Karpas-422 (cell line): ENCODE results near the gene USH2A. TPM values are rescaled to one million over a fixed set of nuclear protein-coding genes. Genes with fewer than 3 reads are reported as not detected.

Experiments
- DNase-seq: peaks from one replicate; pipeline ENCODE4 v3.0.0-alpha.2; 2015
- H2AFZ ChIP-seq: fragments of 200-600 bp; sonication (generic); 2 replicates; pipeline ENCODE4 v1.6.1; 2014; ENCODE audit warnings: antibody characterized with exemption, low read length, mixed read lengths
- H3K27ac ChIP-seq: fragments of 200-600 bp; sonication (generic); 2 replicates; pipeline ENCODE4 v1.5.1; 2014; ENCODE audit warnings: mild to moderate bottlenecking, low read length, moderate library complexity
- H3K27me3 ChIP-seq: fragments of 200-600 bp; sonication (generic); 2 replicates; pipeline ENCODE4 v1.6.1; 2014; ENCODE audit warnings: low read length, mixed read lengths
- H3K36me3 ChIP-seq: fragments of 200-600 bp; sonication (generic); 2 replicates; pipeline ENCODE4 v1.6.1; 2014; ENCODE audit warnings: low read length, mixed read lengths; ENCODE audit not compliant: insufficient read depth
- H3K4me1 ChIP-seq: fragments of 200-600 bp; sonication (generic); 2 replicates; pipeline ENCODE4 v1.6.1; 2014; ENCODE audit warnings: mild to moderate bottlenecking, low read length, mixed read lengths
- H3K4me2 ChIP-seq: fragments of 200-600 bp; sonication (generic); 2 replicates; pipeline ENCODE4 v1.6.1; 2014; ENCODE audit warnings: low read length, low read depth, mild to moderate bottlenecking; ENCODE audit not compliant: poor library complexity, severe bottlenecking
- H3K4me3 ChIP-seq: fragments of 200-600 bp; sonication (generic); 2 replicates; pipeline ENCODE4 v1.5.1; 2014; ENCODE audit warnings: mild to moderate bottlenecking, antibody characterized with exemption, low read length, mixed read lengths
- H3K79me2 ChIP-seq: fragments of 200-600 bp; sonication (generic); 2 replicates; pipeline ENCODE4 v1.6.1; 2014; ENCODE audit warnings: mild to moderate bottlenecking, low read length, mixed read lengths
- H3K9ac ChIP-seq: fragments of 200-600 bp; sonication (generic); 2 replicates; pipeline ENCODE4 v1.6.0; 2014; ENCODE audit warnings: low read length
- H3K9me2 ChIP-seq: fragments of 200-600 bp; sonication (generic), shearing (Covaris generic); replicated peaks from 2 replicates; pipeline ENCODE4 v1.6.0; 2014; ENCODE audit warnings: mild to moderate bottlenecking, low read length, moderate library complexity; ENCODE audit not compliant: insufficient read depth
- H3K9me3 ChIP-seq: fragments of 300-700, 200-600 bp; sonication (generic); 2 replicates; pipeline ENCODE4 v1.6.1; 2014; ENCODE audit warnings: low read length, mixed read lengths
- H4K20me1 ChIP-seq: fragments of 200-600 bp; sonication (generic); 2 replicates; pipeline ENCODE4 v1.6.1; 2014; ENCODE audit warnings: mild to moderate bottlenecking, antibody characterized with exemption, low read length, low read depth; ENCODE audit not compliant: insufficient read depth
- total RNA-seq: library from RNA; depleted of rRNA; stranded (reverse); fragments of >200 nt; shearing (Covaris generic); gene quantifications from 2 replicates; pipeline ENCODE4 v1.2.3, GENCODE V29; 2014; ENCODE audit warnings: low replicate concordance

The USH2A gene
- total RNA-seq, 1 experiment from 2014 or later: not detected

DNA sequence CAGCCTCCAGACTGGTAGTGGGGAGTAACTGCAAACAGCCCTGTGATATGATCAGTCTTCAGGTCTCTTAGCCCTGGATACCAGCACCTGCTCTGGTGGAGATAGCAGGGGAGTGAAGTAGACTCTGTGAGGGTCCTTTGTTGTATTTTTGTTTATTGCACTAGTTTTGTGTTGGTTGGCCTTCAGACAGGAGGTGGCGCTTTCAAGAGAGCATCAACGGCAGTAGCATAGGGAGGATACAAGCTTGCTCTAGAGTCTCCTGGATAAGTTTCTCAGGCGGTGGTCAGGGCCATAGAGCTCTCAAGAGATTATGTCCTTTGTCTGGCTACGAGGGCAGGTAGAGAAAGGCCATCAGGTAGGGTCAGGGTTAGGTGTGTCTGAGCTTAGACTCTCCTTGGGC lies 116.4 kb downstream of the USH2A start:
- Histone ChIP-seq H2AFZ (no peak overlapping the region), H3K27ac (no peak overlapping the region), H3K4me3 (no peak overlapping the region), H3K4me2 (no peak overlapping the region), H4K20me1 (no peaks in the 10 kb centered on the region), H3K9ac (no peak overlapping the region), H3K9me2 (no peaks in the 10 kb centered on the region), H3K27me3 (no peaks in the 10 kb centered on the region), H3K36me3 (no peaks in the 10 kb centered on the region), H3K4me1 (no peaks in the 10 kb centered on the region), H3K9me3 (no peaks in the 10 kb centered on the region), H3K79me2 (no peaks in the 10 kb centered on the region)
- peak; percentile 41 for DNase-seq

DNA sequence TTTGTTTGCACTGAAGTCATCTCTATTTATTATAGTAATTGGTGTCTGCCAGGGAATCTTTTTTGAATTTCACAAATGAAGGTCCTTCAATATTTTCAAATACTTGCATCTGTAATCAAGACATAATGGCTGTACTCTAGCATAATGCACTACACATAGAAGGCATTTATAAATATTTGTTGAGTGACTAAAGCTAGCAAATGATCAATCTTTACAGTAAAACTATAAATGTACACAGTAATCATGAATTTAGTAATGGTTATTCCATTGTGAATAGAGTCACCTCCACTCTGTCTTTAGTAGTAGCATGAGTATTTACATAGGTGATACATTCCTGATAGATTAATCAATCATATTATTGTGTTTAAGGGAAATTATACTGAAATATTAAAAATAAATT lies 119.6 kb downstream of the USH2A start:
- Histone ChIP-seq H3K9ac (no peak overlapping the region), H3K4me1 (no peaks in the 10 kb centered on the region), H3K27me3 (no peaks in the 10 kb centered on the region), H3K36me3 (no peaks in the 10 kb centered on the region), H4K20me1 (no peaks in the 10 kb centered on the region), H3K79me2 (no peaks in the 10 kb centered on the region), H3K9me3 (no peaks in the 10 kb centered on the region), H3K4me2 (no peak overlapping the region), H3K9me2 (no peaks in the 10 kb centered on the region), H3K4me3 (no peak overlapping the region), H2AFZ (no peak overlapping the region), H3K27ac (no peak overlapping the region)
- no peak for DNase-seq

DNA sequence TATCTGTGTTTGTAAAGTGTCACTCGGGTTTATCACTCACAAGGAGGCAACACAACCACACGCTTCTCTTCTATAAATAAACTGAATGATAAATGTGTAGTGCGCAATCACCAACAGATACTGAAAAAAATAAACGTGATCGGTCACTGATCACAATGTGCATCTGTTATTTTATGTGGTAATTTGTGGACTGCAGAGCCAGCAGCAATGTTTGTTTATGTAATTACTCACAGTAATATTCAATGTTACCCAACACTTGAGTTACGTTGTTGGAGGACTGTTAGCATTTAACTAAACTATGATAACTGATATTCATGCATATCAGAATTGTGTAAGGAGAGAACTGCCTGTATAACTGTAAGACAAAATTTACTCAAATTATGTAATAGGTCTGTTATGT lies 129.6 kb downstream of the USH2A start:
- Histone ChIP-seq H3K4me3 (no peak overlapping the region), H3K27ac (no peak overlapping the region), H4K20me1 (no peaks in the 10 kb centered on the region), H3K9me3 (no peaks in the 10 kb centered on the region), H3K4me2 (no peak overlapping the region), H3K27me3 (no peaks in the 10 kb centered on the region), H3K9me2 (no peaks in the 10 kb centered on the region), H3K9ac (no peak overlapping the region), H3K36me3 (no peaks in the 10 kb centered on the region), H3K79me2 (no peaks in the 10 kb centered on the region), H2AFZ (no peak overlapping the region), H3K4me1 (no peaks in the 10 kb centered on the region)
- DNase-seq: no peak

- no peak overlapping the region for H3K4me2 ChIP-seq
- H3K4me1 ChIP-seq: no peaks in the 10 kb centered on the region
- no peaks in the 10 kb centered on the region for H3K79me2 ChIP-seq
- no peak overlapping the region for H2AFZ ChIP-seq
- no peaks in the 10 kb centered on the region for H4K20me1 ChIP-seq
- H3K9me3 ChIP-seq: no peaks in the 10 kb centered on the region
- no peaks in the 10 kb centered on the region for H3K27me3 ChIP-seq
- no peak overlapping the region for H3K4me3 ChIP-seq
- no peak overlapping the region for H3K9ac ChIP-seq
- no peak overlapping the region for H3K27ac ChIP-seq
- no peaks in the 10 kb centered on the region for H3K36me3 ChIP-seq
- no peaks in the 10 kb centered on the region for H3K9me2 ChIP-seq
- DNase-seq: no peak
Observed at GRCh38 chr1:216290074-216290473, 133.2 kb downstream of the USH2A start.

GRCh38 chr1:216285052-216285451 lies 138.2 kb downstream of the USH2A start:
- no peaks in the 10 kb centered on the region for H3K27me3 ChIP-seq
- H3K4me2 ChIP-seq: no peak overlapping the region
- no peaks in the 10 kb centered on the region for H3K4me1 ChIP-seq
- H4K20me1 ChIP-seq: no peaks in the 10 kb centered on the region
- no peak overlapping the region for H3K9ac ChIP-seq
- H3K4me3 ChIP-seq: no peak overlapping the region
- H3K79me2 ChIP-seq: no peaks in the 10 kb centered on the region
- no peaks in the 10 kb centered on the region for H3K9me2 ChIP-seq
- no peak for DNase-seq
- no peaks in the 10 kb centered on the region; the same call in 1 of the 2 replicates for H3K9me3 ChIP-seq
- no peaks in the 10 kb centered on the region for H3K36me3 ChIP-seq
- H2AFZ ChIP-seq: no peak overlapping the region
- H3K27ac ChIP-seq: no peak overlapping the region

DNA sequence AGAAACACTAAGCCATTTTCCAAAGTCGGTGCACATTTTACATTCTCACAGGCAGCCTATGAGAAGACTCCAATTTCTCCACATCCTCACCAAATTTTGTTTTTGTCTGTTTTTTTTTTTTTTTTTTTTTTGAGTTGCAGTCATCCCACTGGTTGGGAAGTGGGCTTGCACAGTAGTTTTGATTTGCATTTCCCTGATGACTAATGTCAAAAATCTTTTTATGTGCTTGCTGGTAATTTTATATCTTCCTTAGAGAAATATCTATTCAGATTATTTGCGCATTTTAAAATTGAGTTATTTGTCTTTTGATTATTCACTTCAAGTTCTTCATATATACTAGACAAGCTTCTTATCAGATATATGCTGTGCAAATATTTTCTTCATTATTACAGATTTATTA lies 141.5 kb downstream of the USH2A start:
- Histone ChIP-seq H3K27ac (no peak overlapping the region), H3K4me2 (no peak overlapping the region), H3K79me2 (no peaks in the 10 kb centered on the region), H3K9me2 (no peaks in the 10 kb centered on the region), H4K20me1 (no peaks in the 10 kb centered on the region), H3K9ac (no peak overlapping the region), H3K9me3 (no peaks in the 10 kb centered on the region; the same call in 1 of the 2 replicates), H3K4me3 (no peak overlapping the region), H3K4me1 (no peaks in the 10 kb centered on the region), H3K36me3 (no peaks in the 10 kb centered on the region), H3K27me3 (no peaks in the 10 kb centered on the region), H2AFZ (no peak overlapping the region)
- no peak for DNase-seq

- Histone ChIP-seq H3K9me2 (no peaks in the 10 kb centered on the region), H3K9ac (no peak overlapping the region), H2AFZ (no peak overlapping the region), H3K79me2 (no peaks in the 10 kb centered on the region), H3K9me3 (no peaks in the 10 kb centered on the region), H3K4me2 (no peak overlapping the region), H4K20me1 (no peaks in the 10 kb centered on the region), H3K4me1 (no peaks in the 10 kb centered on the region), H3K4me3 (no peak overlapping the region), H3K36me3 (no peaks in the 10 kb centered on the region), H3K27me3 (no peaks in the 10 kb centered on the region), H3K27ac (no peak overlapping the region)
- DNase-seq: no peak
Observed at GRCh38 chr1:216270086-216270773, 153.0 kb downstream of the USH2A start.

DNA sequence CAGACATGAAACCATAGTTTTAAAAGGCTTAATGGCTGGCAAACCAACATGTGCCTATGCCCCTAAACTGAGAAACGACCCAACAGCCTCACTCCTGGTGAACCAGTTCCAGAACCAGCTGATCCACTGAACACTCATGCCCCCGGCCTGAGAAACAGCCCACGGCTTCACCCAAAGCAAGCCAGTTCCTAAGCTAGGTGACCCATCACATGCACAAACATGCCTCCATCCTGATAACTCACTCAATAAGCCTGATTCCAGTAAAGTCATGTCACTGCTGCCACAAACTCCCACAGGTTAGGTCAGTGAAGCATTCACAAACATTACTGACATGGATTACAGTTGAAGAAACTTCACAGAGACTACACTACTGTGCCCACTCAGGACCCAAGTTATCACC lies 161.6 kb downstream of the USH2A start:
- DNase-seq: no peak

More for the DNA sequence above, 161.6 kb downstream of the USH2A start:
- Histone ChIP-seq H3K4me2 (no peak overlapping the region), H3K27ac (no peak overlapping the region), H4K20me1 (no peaks in the 10 kb centered on the region), H3K27me3 (no peaks in the 10 kb centered on the region), H3K9me3 (peaks cover 2% of the 10 kb centered on the region), H3K4me3 (no peak overlapping the region), H3K36me3 (no peaks in the 10 kb centered on the region), H3K79me2 (no peaks in the 10 kb centered on the region), H3K4me1 (no peaks in the 10 kb centered on the region), H3K9ac (no peak overlapping the region), H2AFZ (no peak overlapping the region), H3K9me2 (no peaks in the 10 kb centered on the region)
